Stimulated activated naive B cell treated with anti-CD40 and anti-IgM and Interleukin-4, amounts not matched to agents 10 μg/mL and 1 μg/mL and 100 μg/mL, for 72 hours (primary cell): ENCODE results near the gene ETV6.

Experiments
- ATAC-seq, 2 donors: fragments of 150-1000 bp; cut with Tn5 transposase; replicated peaks; 2 replicates each; pipeline ENCODE4 v1.10.0; 2021; ENCODE audit warnings: moderate library complexity in 1 of 2
- DNase-seq: peaks from one replicate; pipeline ENCODE4 v3.0.0; 2021
- H3K27ac Mint-ChIP-seq: one replicate; pipeline ENCODE4 v1.8.0; 2022; ENCODE audit warnings: mild to moderate bottlenecking, mixed read lengths
- H3K27me3 Mint-ChIP-seq, 2 donors: one replicate each; pipeline ENCODE4 v1.8.0; 2022; ENCODE audit warnings: mixed read lengths in 2 of 2
- H3K36me3 Mint-ChIP-seq, 2 donors: one replicate each; pipeline ENCODE4 v1.8.0; 2022; ENCODE audit warnings: mixed read lengths in 2 of 2, mild to moderate bottlenecking in 1 of 2
- H3K4me1 Mint-ChIP-seq, 2 donors: one replicate each; pipeline ENCODE4 v1.8.0; 2022; ENCODE audit warnings: mixed read lengths in 2 of 2, mild to moderate bottlenecking in 1 of 2
- H3K4me3 Mint-ChIP-seq, 2 donors: one replicate each; pipeline ENCODE4 v1.8.0; 2022; ENCODE audit warnings: mild to moderate bottlenecking in 2 of 2, mixed read lengths in 2 of 2, moderate library complexity in 1 of 2
- H3K9me3 Mint-ChIP-seq, 2 donors: one replicate each; pipeline ENCODE4 v1.8.0; 2022; ENCODE audit warnings: mixed read lengths in 2 of 2, mild to moderate bottlenecking in 1 of 2

The ETV6 gene

DNA sequence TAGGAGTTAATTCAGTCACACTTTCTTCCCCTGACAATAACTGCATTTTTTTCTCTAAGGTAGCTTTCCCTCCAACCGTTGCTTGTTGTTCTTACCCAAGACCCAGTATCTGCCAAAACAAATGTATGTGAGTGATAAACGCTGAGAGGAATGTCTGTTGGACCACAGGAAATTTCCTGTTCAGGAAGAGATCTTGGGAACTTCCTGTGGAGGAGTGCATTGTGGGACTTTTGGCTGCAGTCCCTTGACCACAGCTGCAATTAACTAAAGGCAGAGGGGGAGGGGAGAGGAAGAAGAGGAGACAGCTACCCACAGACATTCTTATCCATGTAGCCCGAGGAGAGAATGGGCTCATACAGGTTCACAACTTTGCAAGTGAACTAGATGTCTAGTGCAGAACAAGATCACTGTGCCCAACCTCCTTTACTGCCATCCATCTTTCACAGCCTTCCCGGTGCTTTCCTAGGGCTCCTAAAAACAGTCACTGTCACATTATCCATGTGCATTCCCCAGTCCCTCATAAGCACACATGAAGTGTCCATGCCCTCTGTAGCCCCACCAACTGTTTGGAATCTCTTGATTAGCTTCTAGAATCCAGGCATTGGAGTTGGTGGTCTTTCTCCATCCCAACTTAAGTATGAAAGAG, 149.5 kb downstream of the ETV6 start:
- ATAC-seq (no peak), DNase-seq (no peak)
- peaks cover 36 to 51% of the 10 kb centered on the region in 2 donors for H3K4me1 Mint-ChIP-seq
- peaks cover 3 to 4% of the 10 kb centered on the region in 2 donors for H3K9me3 Mint-ChIP-seq
- peaks cover 26 to 65% of the 10 kb centered on the region in 2 donors for H3K36me3 Mint-ChIP-seq
- H3K27me3 Mint-ChIP-seq = no peaks in the 10 kb centered on the region
- no peak overlapping the region for H3K4me3 Mint-ChIP-seq
- peak overlapping the region; percentile 81 for H3K27ac Mint-ChIP-seq

- Mint-ChIP-seq H3K27ac (no peak overlapping the region), H3K36me3 (peaks cover 29 to 66% of the 10 kb centered on the region in 2 donors), H3K4me3 (no peak overlapping the region), H3K4me1 (peaks cover 36 to 50% of the 10 kb centered on the region in 2 donors), H3K9me3 (peaks cover 3 to 7% of the 10 kb centered on the region in 2 donors), H3K27me3 (no peaks in the 10 kb centered on the region)
- no peak for ATAC-seq
- no peak for DNase-seq
Observed at GRCh38 chr12:11799502-11799873, 150.0 kb downstream of the ETV6 start.

- Mint-ChIP-seq H3K36me3 (peaks cover 31 to 68% of the 10 kb centered on the region in 2 donors), H3K4me3 (no peak overlapping the region), H3K27ac (peak overlapping the region; percentile 60), H3K9me3 (peaks cover 3 to 9% of the 10 kb centered on the region in 2 donors), H3K27me3 (no peaks in the 10 kb centered on the region), H3K4me1 (peaks cover 37 to 49% of the 10 kb centered on the region in 2 donors)
- no peak for ATAC-seq
- no peak for DNase-seq
Observed at GRCh38 chr12:11801643-11802042, 152.2 kb downstream of the ETV6 start.

GRCh38 chr12:11804130-11804529, 154.7 kb downstream of the ETV6 start:
- H3K9me3 Mint-ChIP-seq = peaks cover 0 to 5% of the 10 kb centered on the region in 2 donors
- ATAC-seq = no peak
- no peaks in the 10 kb centered on the region for H3K27me3 Mint-ChIP-seq
- H3K4me3 Mint-ChIP-seq = no peak overlapping the region
- H3K36me3 Mint-ChIP-seq = peaks cover 24 to 58% of the 10 kb centered on the region in 2 donors
- H3K27ac Mint-ChIP-seq = no peak overlapping the region
- peaks cover 35 to 48% of the 10 kb centered on the region in 2 donors for H3K4me1 Mint-ChIP-seq
- DNase-seq = no peak

DNA sequence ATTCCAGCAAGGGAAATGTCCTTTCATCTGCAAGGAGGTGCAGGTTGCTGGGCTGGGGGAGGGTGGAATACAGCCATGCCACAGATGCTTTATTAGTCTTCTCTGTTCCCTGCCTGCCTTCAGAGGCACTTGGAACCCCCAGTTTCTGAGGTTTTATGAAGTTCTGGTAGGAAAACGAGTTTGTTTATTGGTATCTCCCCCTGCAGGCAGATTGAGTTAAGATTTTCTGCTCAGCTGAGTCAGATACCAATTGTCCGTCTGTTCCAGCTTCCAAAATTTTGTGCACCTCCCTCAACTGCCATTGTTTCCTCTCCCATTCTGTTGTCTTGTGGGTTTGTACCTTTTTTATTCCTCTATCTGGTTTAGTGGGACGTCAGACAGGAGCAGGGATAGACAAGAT, 155.6 kb downstream of the ETV6 start:
- ATAC-seq = no peak
- H3K27ac Mint-ChIP-seq = no peak overlapping the region

DNA sequence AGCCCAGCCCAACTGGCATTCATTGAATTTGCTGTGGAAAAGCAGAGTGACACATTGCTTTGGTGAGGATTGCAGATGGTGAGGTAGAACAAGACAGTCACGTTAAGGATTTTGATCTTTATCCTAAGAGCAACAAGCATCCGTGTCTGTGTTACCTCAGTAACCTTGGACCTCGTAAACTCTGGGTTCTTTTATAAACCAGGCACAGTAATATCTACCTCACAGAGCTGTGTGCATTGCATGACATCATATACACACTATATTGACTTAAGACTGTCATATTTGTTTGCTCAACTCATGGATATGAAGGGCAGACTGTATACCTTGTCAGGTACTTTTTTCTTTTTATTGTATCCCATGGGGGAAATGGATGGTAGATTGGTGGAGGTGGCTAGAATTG, 156.2 kb downstream of the ETV6 start:
- Mint-ChIP-seq H3K4me3 (no peak overlapping the region), H3K9me3 (peaks cover 0 to 5% of the 10 kb centered on the region in 2 donors), H3K27me3 (no peaks in the 10 kb centered on the region), H3K27ac (no peak overlapping the region), H3K4me1 (peaks cover 41 to 62% of the 10 kb centered on the region in 2 donors), H3K36me3 (peaks cover 23 to 58% of the 10 kb centered on the region in 2 donors)
- DNase-seq = no peak
- ATAC-seq = no peak

More for the DNA sequence above, 155.6 kb downstream of the ETV6 start:
- Mint-ChIP-seq H3K4me1 (peaks cover 39 to 55% of the 10 kb centered on the region in 2 donors), H3K9me3 (peaks cover 0 to 5% of the 10 kb centered on the region in 2 donors), H3K36me3 (peaks cover 23 to 58% of the 10 kb centered on the region in 2 donors), H3K4me3 (no peak overlapping the region), H3K27me3 (no peaks in the 10 kb centered on the region)
- DNase-seq = no peak

DNA sequence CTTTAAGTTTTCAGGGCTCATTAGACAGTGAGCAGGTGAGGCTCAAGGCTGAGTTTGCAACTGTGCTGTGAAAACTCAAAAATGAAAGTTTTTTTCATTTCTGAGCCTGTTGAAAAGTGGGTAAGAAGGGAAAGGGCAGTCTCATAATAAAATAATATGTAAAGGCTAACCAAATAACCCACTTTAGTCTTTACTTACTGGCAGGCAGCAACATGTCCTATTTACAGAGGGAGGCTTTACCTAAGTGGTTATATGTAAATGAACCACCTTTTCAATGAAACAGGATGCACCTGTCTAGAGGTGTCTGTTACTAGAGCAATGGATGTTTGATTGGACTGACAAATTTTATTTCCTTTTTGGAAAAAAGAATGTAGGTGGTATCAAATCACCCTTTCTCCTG, 158.0 kb downstream of the ETV6 start:
- H3K27ac Mint-ChIP-seq = no peak overlapping the region
- no peak overlapping the region for H3K4me3 Mint-ChIP-seq
- H3K27me3 Mint-ChIP-seq = no peaks in the 10 kb centered on the region
- H3K36me3 Mint-ChIP-seq = peaks cover 21 to 53% of the 10 kb centered on the region in 2 donors
- no peak for DNase-seq
- ATAC-seq = peak in 1 of 2 donors; percentile 25
- H3K4me1 Mint-ChIP-seq = peaks cover 47 to 71% of the 10 kb centered on the region in 2 donors
- peaks cover 0 to 5% of the 10 kb centered on the region in 2 donors for H3K9me3 Mint-ChIP-seq

- H3K4me3 Mint-ChIP-seq = peak overlapping the region in 1 of 2 donors; percentile 7
- peak overlapping the region; percentile 66 for H3K27ac Mint-ChIP-seq
- H3K9me3 Mint-ChIP-seq = peaks cover 0 to 5% of the 10 kb centered on the region in 2 donors
- H3K27me3 Mint-ChIP-seq = no peaks in the 10 kb centered on the region
- no peak for ATAC-seq
- no peak for DNase-seq
- H3K4me1 Mint-ChIP-seq = peaks cover 55 to 86% of the 10 kb centered on the region in 2 donors
- H3K36me3 Mint-ChIP-seq = peaks cover 21 to 46% of the 10 kb centered on the region in 2 donors
Observed at GRCh38 chr12:11808931-11809330, 159.5 kb downstream of the ETV6 start.

DNA sequence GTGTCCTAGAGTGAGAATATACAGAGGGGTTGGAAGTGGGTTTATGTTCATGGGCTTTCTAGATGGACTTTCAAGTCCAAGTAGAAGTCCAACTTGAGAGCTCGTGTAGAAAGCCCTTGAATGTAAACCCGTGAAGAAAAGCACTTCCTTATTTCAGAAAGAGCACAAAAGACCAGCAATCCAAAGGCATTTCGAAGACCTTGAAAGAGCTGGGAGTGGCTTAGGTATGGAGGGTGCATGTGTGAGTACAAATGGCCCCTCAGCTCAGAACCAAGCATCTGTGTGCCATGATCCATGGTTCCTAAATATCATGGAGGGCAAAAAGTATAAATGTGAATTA, 160.7 kb downstream of the ETV6 start:
- Mint-ChIP-seq H3K4me1 (peaks cover 54 to 87% of the 10 kb centered on the region in 2 donors), H3K27me3 (no peaks in the 10 kb centered on the region), H3K4me3 (no peak overlapping the region), H3K27ac (peak overlapping the region; percentile 79), H3K36me3 (peaks cover 15 to 40% of the 10 kb centered on the region in 2 donors), H3K9me3 (no peaks in the 10 kb centered on the region)
- ATAC-seq (peak in 1 of 2 donors; percentile 12), DNase-seq (no peak)

GRCh38 chr12:11811008-11811407, 161.5 kb downstream of the ETV6 start:
- Mint-ChIP-seq H3K9me3 (no peaks in the 10 kb centered on the region), H3K36me3 (peaks cover 11 to 36% of the 10 kb centered on the region in 2 donors), H3K4me3 (peak overlapping the region in 1 of 2 donors; percentile 7), H3K4me1 (peaks cover 52 to 83% of the 10 kb centered on the region in 2 donors), H3K27ac (peak overlapping the region; percentile 68), H3K27me3 (no peaks in the 10 kb centered on the region)
- ATAC-seq = no peak
- no peak for DNase-seq

GRCh38 chr12:11812241-11812585, 162.7 kb downstream of the ETV6 start:
- peaks cover 43 to 73% of the 10 kb centered on the region in 2 donors for H3K4me1 Mint-ChIP-seq
- peak overlapping the region; percentile 92 for H3K27ac Mint-ChIP-seq

DNA sequence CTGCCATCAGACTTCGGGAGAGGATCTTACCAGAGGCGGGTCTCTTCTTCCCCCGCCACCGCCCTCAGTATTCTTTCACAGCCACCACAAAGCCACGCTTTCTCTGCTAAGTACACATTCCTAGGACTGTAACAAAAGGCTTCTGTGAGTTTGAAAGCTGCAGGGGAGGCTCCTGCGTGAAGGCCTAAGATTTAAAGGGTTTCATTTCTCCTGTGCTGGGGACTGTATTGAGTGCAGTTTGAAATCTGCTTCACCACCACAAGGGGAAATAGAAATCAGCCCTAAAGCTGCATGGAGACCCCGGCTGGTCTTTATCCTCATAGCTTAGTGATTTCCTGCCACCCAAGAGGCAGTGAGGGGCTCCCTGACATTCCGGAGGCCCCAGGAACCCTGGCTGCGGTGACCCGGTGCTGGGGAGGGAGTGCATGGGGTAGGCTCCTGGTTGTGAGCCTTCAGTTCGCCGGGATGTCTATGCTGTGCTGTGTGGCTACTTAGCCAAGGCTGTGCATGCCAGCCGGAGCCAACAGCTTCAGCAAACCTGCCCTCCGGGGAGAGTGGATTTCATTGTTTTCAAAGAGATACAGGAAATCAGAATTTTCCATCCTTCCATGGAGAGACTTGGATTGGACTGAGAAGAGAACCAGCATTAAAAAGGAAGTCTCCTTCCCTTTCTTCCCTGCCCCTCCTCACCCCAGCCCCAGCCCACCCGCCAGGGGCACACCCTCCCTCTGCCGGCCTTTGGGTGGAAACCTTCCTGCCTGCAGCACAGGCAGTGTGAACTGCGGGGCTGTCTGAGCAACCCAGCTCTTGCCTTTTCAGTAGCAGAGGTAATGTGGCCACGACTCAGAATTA, 163.3 kb downstream of the ETV6 start:
- H3K27me3 Mint-ChIP-seq = no peaks in the 10 kb centered on the region
- peak overlapping the region; percentile 68 to 77 for H3K4me3 Mint-ChIP-seq
- peak; percentile 88 to 92 for ATAC-seq
- H3K36me3 Mint-ChIP-seq = peaks cover 9 to 35% of the 10 kb centered on the region in 2 donors
- H3K9me3 Mint-ChIP-seq = no peaks in the 10 kb centered on the region
- H3K27ac Mint-ChIP-seq = peak overlapping the region; percentile 92
- peak; percentile 29 for DNase-seq
- H3K4me1 Mint-ChIP-seq = peaks cover 44 to 71% of the 10 kb centered on the region in 2 donors

More at GRCh38 chr12:11812241-11812585, 162.7 kb downstream of the ETV6 start:
- ATAC-seq (peak; percentile 31 to 33), DNase-seq (no peak)
- Mint-ChIP-seq H3K27me3 (no peaks in the 10 kb centered on the region), H3K4me3 (peak overlapping the region; percentile 68 to 77), H3K36me3 (peaks cover 8 to 33% of the 10 kb centered on the region in 2 donors), H3K9me3 (no peaks in the 10 kb centered on the region)

DNA sequence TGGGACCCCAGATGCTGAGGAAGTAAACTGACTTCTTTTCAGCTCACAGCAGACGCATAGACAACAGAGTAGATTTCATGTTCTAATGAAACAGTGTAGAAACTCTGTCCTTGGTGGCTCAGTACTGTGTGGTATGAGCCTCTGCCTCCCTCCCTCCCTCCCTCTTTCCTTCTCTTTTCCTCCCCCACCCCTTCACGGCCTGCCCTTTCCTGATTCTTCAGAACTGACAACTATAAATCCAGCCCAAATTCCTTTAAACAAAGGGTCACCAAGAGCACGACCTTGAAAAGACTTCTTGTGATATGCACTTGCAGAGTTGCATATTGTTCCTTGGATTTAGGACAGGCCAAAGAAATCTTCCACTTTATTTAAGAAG, 164.0 kb downstream of the ETV6 start:
- no peak for ATAC-seq
- no peak for DNase-seq
- Mint-ChIP-seq H3K36me3 (peaks cover 7 to 32% of the 10 kb centered on the region in 2 donors), H3K9me3 (no peaks in the 10 kb centered on the region), H3K27me3 (no peaks in the 10 kb centered on the region), H3K4me1 (peaks cover 46 to 68% of the 10 kb centered on the region in 2 donors), H3K27ac (peak overlapping the region; percentile 65), H3K4me3 (peak overlapping the region; percentile 68 to 77)

DNA sequence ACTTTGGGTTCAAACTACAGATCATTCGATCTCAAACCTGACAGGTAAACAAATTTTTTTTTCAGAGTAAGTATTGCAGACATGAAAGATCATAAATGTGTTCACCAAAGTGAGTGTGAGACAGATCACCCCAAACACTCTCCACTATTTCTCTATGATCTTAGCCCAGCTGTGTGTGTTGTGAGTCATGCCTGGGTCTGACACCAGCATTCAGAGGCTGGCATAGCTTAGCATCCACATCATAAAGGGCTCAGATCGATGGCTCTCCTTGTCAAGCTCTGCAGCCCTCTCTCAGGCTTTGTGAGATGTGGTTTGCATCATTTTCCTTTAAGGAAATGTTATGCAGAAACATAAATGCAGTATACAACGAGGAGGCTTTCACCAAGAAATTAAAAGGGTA, 164.9 kb downstream of the ETV6 start:
- no peaks in the 10 kb centered on the region for H3K27me3 Mint-ChIP-seq
- peaks cover 39 to 58% of the 10 kb centered on the region in 2 donors for H3K4me1 Mint-ChIP-seq
- no peak for DNase-seq
- no peaks in the 10 kb centered on the region for H3K9me3 Mint-ChIP-seq
- peak in 1 of 2 donors; percentile 36 for ATAC-seq
- no peak overlapping the region for H3K4me3 Mint-ChIP-seq
- peaks cover 5 to 24% of the 10 kb centered on the region in 2 donors for H3K36me3 Mint-ChIP-seq
- peak overlapping the region; percentile 26 for H3K27ac Mint-ChIP-seq
